Sigmoid colon (tissue), 7 donors: ENCODE results near the gene TAS1R3. TPM values are rescaled to one million over a fixed set of nuclear protein-coding genes. Genes with fewer than 3 reads are reported as not detected.

Source experiments
- DNase-seq: peaks from one replicate; pipeline ENCODE4 v3.0.0-alpha.2; 2019
- H3K27ac ChIP-seq, 4 donors: fragments of 200-600 bp; sonication (generic); one replicate each; pipeline ENCODE4 v1.5.1; 2016 to 2019; ENCODE audit warnings: mild to moderate bottlenecking in 1 of 4
- H3K27me3 ChIP-seq, 3 donors: fragments of 200-600 bp; sonication (generic); one replicate each; pipeline ENCODE4 v1.5.1; 2019; ENCODE audit warnings: mild to moderate bottlenecking in 1 of 3
- H3K36me3 ChIP-seq, 4 donors: fragments of 200-600 bp; sonication (generic); one replicate each; pipeline ENCODE4 v1.5.1; 2016 to 2019
- H3K4me1 ChIP-seq, 4 donors: fragments of 200-600 bp; sonication (generic); one replicate each; pipeline ENCODE4 v1.5.1; 2017 to 2019
- H3K4me3 ChIP-seq, 4 donors: fragments of 200-600 bp; sonication (generic); one replicate each; pipeline ENCODE4 v1.5.1; 2017 to 2019; ENCODE audit warnings: mild to moderate bottlenecking in 2 of 4, moderate library complexity in 1 of 4
- H3K9me3 ChIP-seq, 4 donors: fragments of 200-600 bp in 3 of 4; sonication (generic) in 3 of 4; one replicate each; pipeline versions ENCODE4 v1.5.1 to v1.6.1; 2013 to 2019
- EP300 ChIP-seq, 4 donors: sonication (generic); formaldehyde crosslinking; IDR thresholded peaks; one replicate each; pipeline ENCODE4 v1.6.1; 2017; ENCODE audit warnings: antibody characterized with exemption in 4 of 4
- POLR2A ChIP-seq, 2 donors: fragments of 450-650 bp; IDR thresholded peaks; one replicate each; pipeline ENCODE4 v1.6.1; 2016; ENCODE audit warnings: antibody characterized with exemption in 2 of 2, mild to moderate bottlenecking in 2 of 2, moderate library complexity in 2 of 2
- POLR2AphosphoS5 ChIP-seq, 4 donors: sonication (generic); formaldehyde crosslinking; IDR thresholded peaks; one replicate each; pipeline ENCODE4 v1.6.1; 2017; ENCODE audit warnings: antibody characterized with exemption in 4 of 4
- WGBS, 2 donors: extraction: QIAGEN DNeasy Blood & Tissue Kit; methylation state at CpG; one replicate each; pipeline ENCODE4 v1.1.7; 2013; 5-methylcytosine and 5-hydroxymethylcytosine counted together
- intact Hi-C: fragments of 100-400 bp; cut with DNase I; formaldehyde crosslinking; loops from one replicate; pipeline ENCODE4 v1.15.1; 2023
- polyA plus RNA-seq, 3 donors: library from polyadenylated mRNA; stranded (reverse); fragments of 200-250 nt; gene quantifications; one replicate each; pipeline ENCODE4 v1.2.3, GENCODE V29; 2013
- total RNA-seq, 4 donors: library from RNA; depleted of rRNA; stranded (reverse); fragments of >200 nt; gene quantifications; one replicate each; pipeline ENCODE4 v1.1.0, GENCODE V29; 2016
- TF ChIP-seq, protein P1 (sequence below), 4 experiments: fragments of 450-650 bp in 3 of 4; fragments of 200-600 bp in 1 of 4; IDR thresholded peaks; one replicate each; pipeline ENCODE4 v1.5.1; 2016 to 2019; ENCODE audit warnings: antibody characterized with exemption in 4 of 4, mild to moderate bottlenecking in 3 of 4, moderate library complexity in 2 of 4
- donor health status: healthy with polysubstance abuse.
- donor health status: Bipolar disorder and iron deficiency.
- donor health status: healthy.

TAS1R3 gene
- total RNA-seq: not detected
- under 1 TPM in 2 of 3 donors, not detected in 1; 0.60 to 0.64 TPM for polyA plus RNA-seq

DNA sequence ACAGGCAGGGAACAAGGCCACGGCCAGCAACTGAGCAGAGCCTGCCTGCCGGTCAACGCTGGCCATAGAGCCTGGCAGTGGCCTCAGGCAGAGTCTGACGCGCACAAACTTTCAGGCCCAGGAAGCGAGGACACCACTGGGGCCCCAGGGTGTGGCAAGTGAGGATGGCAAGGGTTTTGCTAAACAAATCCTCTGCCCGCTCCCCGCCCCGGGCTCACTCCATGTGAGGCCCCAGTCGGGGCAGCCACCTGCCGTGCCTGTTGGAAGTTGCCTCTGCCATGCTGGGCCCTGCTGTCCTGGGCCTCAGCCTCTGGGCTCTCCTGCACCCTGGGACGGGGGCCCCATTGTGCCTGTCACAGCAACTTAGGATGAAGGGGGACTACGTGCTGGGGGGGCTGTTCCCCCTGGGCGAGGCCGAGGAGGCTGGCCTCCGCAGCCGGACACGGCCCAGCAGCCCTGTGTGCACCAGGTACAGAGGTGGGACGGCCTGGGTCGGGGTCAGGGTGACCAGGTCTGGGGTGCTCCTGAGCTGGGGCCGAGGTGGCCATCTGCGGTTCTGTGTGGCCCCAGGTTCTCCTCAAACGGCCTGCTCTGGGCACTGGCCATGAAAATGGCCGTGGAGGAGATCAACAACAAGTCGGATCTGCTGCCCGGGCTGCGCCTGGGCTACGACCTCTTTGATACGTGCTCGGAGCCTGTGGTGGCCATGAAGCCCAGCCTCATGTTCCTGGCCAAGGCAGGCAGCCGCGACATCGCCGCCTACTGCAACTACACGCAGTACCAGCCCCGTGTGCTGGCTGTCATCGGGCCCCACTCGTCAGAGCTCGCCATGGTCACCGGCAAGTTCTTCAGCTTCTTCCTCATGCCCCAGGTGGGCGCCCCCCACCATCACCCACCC is at the start of gene TAS1R3:
TSS of gene TAS1R3 (plus strand) at position 213 of the 898 bp plus-strand sequence. CDS start at position 279, 66 bp downstream.
- WGBS, 2 donors: 44 to 73% methylated on average over 41 of the region's 41 CpGs
- H3K36me3 ChIP-seq: peaks cover 0 to 31% (median 13%) of the 10 kb centered on the region in 4 donors
- TF ChIP-seq POLR2AphosphoS5 (IDR thresholded peaks at IDR 0.05) (peak in 1 of 4 donors; percentile 6), POLR2A (IDR thresholded peaks at IDR 0.05) (no peak), EP300 (IDR thresholded peaks at IDR 0.05) (no peak)
- TF ChIP-seq, protein P1, sequence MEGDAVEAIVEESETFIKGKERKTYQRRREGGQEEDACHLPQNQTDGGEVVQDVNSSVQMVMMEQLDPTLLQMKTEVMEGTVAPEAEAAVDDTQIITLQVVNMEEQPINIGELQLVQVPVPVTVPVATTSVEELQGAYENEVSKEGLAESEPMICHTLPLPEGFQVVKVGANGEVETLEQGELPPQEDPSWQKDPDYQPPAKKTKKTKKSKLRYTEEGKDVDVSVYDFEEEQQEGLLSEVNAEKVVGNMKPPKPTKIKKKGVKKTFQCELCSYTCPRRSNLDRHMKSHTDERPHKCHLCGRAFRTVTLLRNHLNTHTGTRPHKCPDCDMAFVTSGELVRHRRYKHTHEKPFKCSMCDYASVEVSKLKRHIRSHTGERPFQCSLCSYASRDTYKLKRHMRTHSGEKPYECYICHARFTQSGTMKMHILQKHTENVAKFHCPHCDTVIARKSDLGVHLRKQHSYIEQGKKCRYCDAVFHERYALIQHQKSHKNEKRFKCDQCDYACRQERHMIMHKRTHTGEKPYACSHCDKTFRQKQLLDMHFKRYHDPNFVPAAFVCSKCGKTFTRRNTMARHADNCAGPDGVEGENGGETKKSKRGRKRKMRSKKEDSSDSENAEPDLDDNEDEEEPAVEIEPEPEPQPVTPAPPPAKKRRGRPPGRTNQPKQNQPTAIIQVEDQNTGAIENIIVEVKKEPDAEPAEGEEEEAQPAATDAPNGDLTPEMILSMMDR (IDR thresholded peaks at IDR 0.05): no peak
- H3K27me3 ChIP-seq: no peaks in the 10 kb centered on the region
- no peak within 1 kb of the TSS for H3K4me3 ChIP-seq
- H3K4me1 ChIP-seq: peaks cover 0 to 10% (median 8%) of the 10 kb centered on the region in 4 donors
- no peaks in the 10 kb centered on the region for H3K9me3 ChIP-seq
- no peak for DNase-seq
- intact Hi-C loops: no loop called here
- no peak within 1 kb of the TSS for H3K27ac ChIP-seq

DNA sequence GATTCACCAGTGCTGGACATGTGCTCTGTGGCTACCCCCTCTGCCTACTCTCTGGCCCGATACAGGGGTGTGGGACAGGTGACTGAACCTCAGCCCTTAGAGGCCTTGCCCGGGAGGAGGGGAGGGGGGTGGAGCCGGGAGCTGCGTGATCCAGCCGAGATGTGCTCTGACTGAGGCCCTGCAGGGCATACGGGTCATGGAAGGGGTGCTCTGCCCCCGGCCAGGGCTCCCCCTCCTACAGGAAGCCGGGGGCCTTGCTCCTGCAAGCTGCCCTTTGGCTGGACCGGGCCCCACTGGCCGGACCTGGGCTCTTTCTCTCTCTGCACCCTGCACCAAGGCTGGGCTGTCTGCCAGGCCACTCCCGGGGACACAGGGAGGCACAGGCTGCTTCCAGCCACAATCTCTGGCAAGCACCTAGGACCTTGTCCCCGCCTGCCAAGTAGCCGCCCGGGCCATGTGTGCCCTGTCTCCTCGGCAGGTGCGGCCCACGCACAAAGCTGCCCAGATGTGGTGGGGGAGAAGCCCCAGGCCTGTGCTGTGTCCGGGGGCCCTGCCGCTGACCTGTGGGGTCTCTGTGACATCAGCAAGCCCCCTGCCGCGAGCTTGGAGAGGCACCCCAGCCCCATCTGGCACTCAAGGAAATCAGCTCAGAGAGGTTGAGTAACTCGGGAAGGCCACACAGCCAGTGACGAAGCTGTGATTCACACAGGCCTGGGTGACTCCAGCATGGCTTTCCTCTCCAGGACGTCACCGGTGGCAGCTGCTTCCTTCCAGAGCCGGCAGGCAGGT is 49.4 kb upstream of the TAS1R3 start:
- no peak overlapping the region for H3K27ac ChIP-seq
- no peak for TF ChIP-seq EP300 (IDR thresholded peaks at IDR 0.05)
- TF ChIP-seq, protein P1 (IDR thresholded peaks at IDR 0.05): no peak
- TF ChIP-seq POLR2AphosphoS5 (IDR thresholded peaks at IDR 0.05): no peak
- TF ChIP-seq POLR2A (IDR thresholded peaks at IDR 0.05): no peak

DNA sequence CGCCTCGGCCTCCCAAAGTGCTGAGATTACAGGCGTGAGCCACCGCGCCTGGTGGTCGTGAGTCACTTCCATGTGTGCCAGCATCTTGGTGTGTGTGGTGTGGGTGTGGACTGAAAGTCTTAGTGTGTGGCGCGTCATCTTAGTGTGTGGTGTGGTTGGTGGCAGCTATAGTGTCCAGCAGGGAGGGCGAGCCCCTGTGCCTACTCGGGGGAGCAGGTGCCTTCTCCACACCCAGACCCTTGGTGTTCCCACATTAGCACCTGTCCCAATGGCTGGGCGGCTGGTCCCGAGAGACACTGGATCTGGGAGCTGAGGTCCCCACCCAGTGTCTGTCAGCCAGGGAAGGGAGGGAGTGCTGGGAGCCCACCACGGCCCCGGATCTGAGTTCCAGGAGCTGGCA is 48.1 kb upstream of the TAS1R3 start:
- TF ChIP-seq, protein P1 (IDR thresholded peaks at IDR 0.05): no peak
- TF ChIP-seq POLR2A (IDR thresholded peaks at IDR 0.05): no peak
- no peak for TF ChIP-seq EP300 (IDR thresholded peaks at IDR 0.05)
- no peak for TF ChIP-seq POLR2AphosphoS5 (IDR thresholded peaks at IDR 0.05)
- intact Hi-C loops: no loop called here
- H3K27ac ChIP-seq: no peak overlapping the region
- H3K4me3 ChIP-seq: no peak overlapping the region
- DNase-seq: no peak
- no peaks in the 10 kb centered on the region for H3K4me1 ChIP-seq
- 62 to 86% methylated on average over 14 of the region's 14 CpGs for WGBS, 2 donors
- peaks cover 15 to 34% (median 32%) of the 10 kb centered on the region in 3 donors for H3K27me3 ChIP-seq
- no peaks in the 10 kb centered on the region for H3K9me3 ChIP-seq
- H3K36me3 ChIP-seq: no peaks in the 10 kb centered on the region

More for the DNA sequence above, 49.4 kb upstream of the TAS1R3 start:
- H3K9me3 ChIP-seq: no peaks in the 10 kb centered on the region
- DNase-seq: peak; percentile 65
- intact Hi-C loops: no loop called here
- 11 to 54% methylated on average over 26 of the region's 26 CpGs for WGBS, 2 donors
- peaks cover 15 to 24% (median 22%) of the 10 kb centered on the region in 3 donors for H3K27me3 ChIP-seq
- H3K36me3 ChIP-seq: no peaks in the 10 kb centered on the region
- no peaks in the 10 kb centered on the region for H3K4me1 ChIP-seq
- no peak overlapping the region for H3K4me3 ChIP-seq

DNA sequence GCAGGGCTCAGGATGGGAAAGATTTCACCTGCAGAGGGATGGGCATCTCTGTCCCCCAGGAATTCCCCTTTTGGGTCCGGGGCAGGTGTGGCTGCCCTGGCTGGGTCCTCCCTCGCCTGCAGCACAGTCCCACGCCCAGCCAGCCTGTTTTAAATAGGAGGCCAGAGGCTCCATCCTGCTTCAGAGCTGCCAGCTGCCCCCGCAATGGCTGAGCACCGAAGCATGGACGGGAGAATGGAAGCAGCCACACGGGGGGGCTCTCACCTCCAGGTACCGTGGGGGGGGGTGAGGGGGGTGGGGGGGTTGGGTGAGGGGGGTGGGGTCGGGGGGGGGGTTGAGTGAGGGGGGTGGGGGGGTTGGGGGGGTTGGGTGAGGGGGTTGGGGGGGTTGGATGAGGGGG is 47.3 kb upstream of the TAS1R3 start:
- Histone ChIP-seq H3K27ac (no peak overlapping the region), H3K27me3 (peaks cover 15 to 34% (median 32%) of the 10 kb centered on the region in 3 donors), H3K9me3 (no peaks in the 10 kb centered on the region), H3K36me3 (no peaks in the 10 kb centered on the region), H3K4me1 (no peaks in the 10 kb centered on the region), H3K4me3 (no peak overlapping the region)
- TF ChIP-seq, protein P1 (IDR thresholded peaks at IDR 0.05): no peak
- TF ChIP-seq EP300 (IDR thresholded peaks at IDR 0.05) (no peak), POLR2A (IDR thresholded peaks at IDR 0.05) (no peak), POLR2AphosphoS5 (IDR thresholded peaks at IDR 0.05) (no peak)
- 4 to 11% methylated on average over 8 of the region's 9 CpGs for WGBS, 2 donors
- intact Hi-C loops: no loop called here
- no peak for DNase-seq
